ENCODE data around the gene CHD2. TPM values are rescaled to one million over a fixed set of nuclear protein-coding genes. Genes with fewer than 3 reads are reported as not detected.
"Not testable (repeated sequence)": the region's sequence is repeated elsewhere in the genome, so short reads cannot be mapped to it uniquely, and the experiment has no call there.

Gene CHD2
- total RNA-seq, 2 donors from 2014 or later = 76.3 to 137 TPM

- intact Hi-C loops (cut with DNase I) = no loop called here
- peaks cover 5% of the 10 kb centered on the region for H3K4me1 ChIP-seq (replicated peaks)
- no peaks in the 10 kb centered on the region for H3K36me3 ChIP-seq
- H3K27me3 ChIP-seq (replicated peaks; ENCODE audit: insufficient read depth) = no peaks in the 10 kb centered on the region
- peak overlapping the region; percentile 52 to 56 for H3K27ac ChIP-seq
- peak; percentile 63 for DNase-seq (ENCODE audit: low spot score)
- H3K9me3 ChIP-seq = no peaks in the 10 kb centered on the region
- TF ChIP-seq POLR2A (IDR thresholded peaks at IDR 0.05) (no peak), POLR2AphosphoS5 (IDR thresholded peaks at IDR 0.05) (peak; percentile 88), CTCF (IDR thresholded peaks at IDR 0.05) (no peak)
- H3K4me3 ChIP-seq = no peak overlapping the region
- WGBS = 24% methylated on average over 4 of the region's 4 CpGs
These were observed 30.7 kb upstream of the CHD2 start for GRCh38 chr15:92869263-92869940.

DNA sequence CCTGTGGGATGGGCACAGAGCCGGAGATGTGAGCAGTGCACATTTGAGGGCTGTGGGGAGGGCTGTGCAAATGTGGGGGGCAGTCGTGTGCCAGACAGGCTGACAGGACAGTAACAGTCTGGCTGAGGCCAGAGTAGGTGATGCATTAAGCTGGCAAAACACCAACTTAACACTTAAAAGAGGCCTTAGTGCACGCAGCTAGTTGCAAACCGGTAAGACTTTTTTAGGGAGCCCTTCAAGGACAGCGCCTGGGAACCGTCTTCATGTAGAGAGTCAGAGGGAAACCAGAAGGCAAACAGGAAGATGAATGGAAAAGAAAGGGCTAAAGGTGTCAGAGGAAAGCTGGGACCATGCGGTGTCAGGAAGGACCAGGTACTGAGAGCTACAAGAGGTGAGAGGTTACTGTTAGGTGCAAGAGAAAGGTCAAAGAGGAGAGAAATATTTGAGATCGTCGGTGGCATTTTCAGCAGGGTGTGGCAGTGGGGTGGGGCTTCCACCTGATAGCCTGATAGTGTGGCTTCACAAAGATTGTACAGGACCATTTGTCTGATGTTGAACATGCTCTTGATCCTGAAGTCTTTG, 30.0 kb upstream of the CHD2 start:
- H3K27me3 ChIP-seq (replicated peaks; ENCODE audit: insufficient read depth) = no peaks in the 10 kb centered on the region
- H3K36me3 ChIP-seq = no peaks in the 10 kb centered on the region
- no peak for DNase-seq (ENCODE audit: low spot score)
- H3K9me3 ChIP-seq = no peaks in the 10 kb centered on the region
- intact Hi-C loops (cut with DNase I) = no loop called here
- peak overlapping the region; percentile 52 to 56 for H3K27ac ChIP-seq
- H3K4me1 ChIP-seq (replicated peaks) = peaks cover 5% of the 10 kb centered on the region
- WGBS = 23% methylated on average over 9 of the region's 9 CpGs
- TF ChIP-seq POLR2AphosphoS5 (IDR thresholded peaks at IDR 0.05) (no peak), CTCF (IDR thresholded peaks at IDR 0.05) (no peak), POLR2A (IDR thresholded peaks at IDR 0.05) (no peak)
- H3K4me3 ChIP-seq = no peak overlapping the region

GRCh38 chr15:92872967-92873366, 27.2 kb upstream of the CHD2 start:
- 95% methylated on average over 6 of the region's 6 CpGs for WGBS
- H3K9me3 ChIP-seq; intact Hi-C loops (cut with DNase I); H3K4me3 ChIP-seq; H3K4me1 ChIP-seq (replicated peaks); H3K36me3 ChIP-seq; H3K27me3 ChIP-seq (replicated peaks; ENCODE audit: insufficient read depth); H3K27ac ChIP-seq; DNase-seq (ENCODE audit: low spot score): not testable (repeated sequence)

DNA sequence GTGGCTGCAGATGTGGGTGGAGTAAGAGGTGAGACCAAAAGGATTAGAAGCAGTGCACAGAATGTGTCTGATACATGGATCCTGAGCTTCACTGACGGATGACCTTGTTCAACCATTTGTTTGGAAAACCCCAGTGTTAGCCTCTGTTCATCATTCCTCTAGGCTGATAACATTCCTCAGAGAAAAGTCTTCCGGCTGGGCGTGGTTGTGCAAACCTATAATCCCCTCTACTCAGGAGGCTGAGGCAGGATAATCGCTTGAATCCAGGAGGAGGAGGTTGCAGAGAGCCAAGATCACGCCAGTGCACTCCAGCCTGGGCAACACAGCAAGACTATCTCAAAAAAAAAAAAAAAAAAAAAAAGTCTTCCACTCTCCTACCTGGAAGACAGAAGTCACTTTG, 23.1 kb upstream of the CHD2 start:
- H3K4me3 ChIP-seq = no peak overlapping the region
- no peak overlapping the region for H3K27ac ChIP-seq
- H3K36me3 ChIP-seq = no peaks in the 10 kb centered on the region
- no peak for DNase-seq (ENCODE audit: low spot score)
- 94% methylated on average over 5 of the region's 5 CpGs for WGBS
- H3K9me3 ChIP-seq = no peaks in the 10 kb centered on the region
- intact Hi-C loops (cut with DNase I) = no loop called here
- no peaks in the 10 kb centered on the region for H3K4me1 ChIP-seq (replicated peaks)
- H3K27me3 ChIP-seq (replicated peaks; ENCODE audit: insufficient read depth) = no peaks in the 10 kb centered on the region
- TF ChIP-seq POLR2A (IDR thresholded peaks at IDR 0.05) (no peak), CTCF (IDR thresholded peaks at IDR 0.05) (no peak), POLR2AphosphoS5 (IDR thresholded peaks at IDR 0.05) (no peak)

GRCh38 chr15:92877416-92877815, 22.7 kb upstream of the CHD2 start:
- H3K36me3 ChIP-seq = no peaks in the 10 kb centered on the region
- no peak overlapping the region for H3K27ac ChIP-seq
- no peaks in the 10 kb centered on the region for H3K27me3 ChIP-seq (replicated peaks; ENCODE audit: insufficient read depth)
- DNase-seq (ENCODE audit: low spot score) = no peak
- H3K9me3 ChIP-seq = no peaks in the 10 kb centered on the region
- H3K4me1 ChIP-seq (replicated peaks) = no peaks in the 10 kb centered on the region
- WGBS = 89% methylated on average over 2 of the region's 2 CpGs
- H3K4me3 ChIP-seq = no peak overlapping the region
- TF ChIP-seq CTCF (IDR thresholded peaks at IDR 0.05) = no peak
- no peak for TF ChIP-seq POLR2AphosphoS5 (IDR thresholded peaks at IDR 0.05)
- no peak for TF ChIP-seq POLR2A (IDR thresholded peaks at IDR 0.05)
- intact Hi-C loops (cut with DNase I) = no loop called here
